ENCODE results near the gene NR1H3. TPM values are rescaled to one million over a fixed set of nuclear protein-coding genes. Genes with fewer than 3 reads are reported as not detected.
A peak's percentile ranks its signal among the peaks of the same experiment; 100 is the strongest.

Gene NR1H3
- total and polyA plus RNA-seq, 10 of the 15 experiments (the other 5 are each of a cell fraction or from before 2014, with no cell fraction given) = 2.6 to 8.9 (median 4.5) TPM

- TF ChIP-seq SIN3A (IDR thresholded peaks at IDR 0.05; ENCODE audit: low read depth, low read length) (0 out of 2 replicates have a peak, but pooled peaks have one; percentile 0), WRNIP1 (IDR thresholded peaks at IDR 0.05; ENCODE audit: borderline replicate concordance, low read depth, low read length) (no peak), ETV6 (conservative IDR thresholded peaks at IDR 0.05 in 1 of 2, IDR thresholded peaks at IDR 0.05 in 1 of 2; ENCODE audit: borderline replicate concordance in 1 of 2, low read depth in 1 of 2) (peak in 1 of 2 experiments; percentile 50; a peak in 1 of 4 replicates), GABPA (IDR thresholded peaks at IDR 0.05; ENCODE audit: low read depth) (peak; percentile 63; the same call in 1 of the 2 replicates), STAT3 (IDR thresholded peaks at IDR 0.05; ENCODE audit: low read depth, low read length) (no peak), EP300 (IDR thresholded peaks at IDR 0.05; ENCODE audit: borderline replicate concordance in 1 of 2, control insufficient read depth in 1 of 2, low read depth in 2 of 2, low read length in 2 of 2) (0 out of 4 replicates have a peak, but pooled peaks of 1 of the 2 experiments have one; percentile 18), NFYA (IDR thresholded peaks at IDR 0.05; ENCODE audit: borderline replicate concordance, low read depth, low read length) (no peak), SUZ12 (IDR thresholded peaks at IDR 0.05; ENCODE audit: unreplicated experiment) (no peak), CEBPB (IDR thresholded peaks at IDR 0.05; ENCODE audit: borderline replicate concordance in 1 of 2, low read depth in 2 of 2, low read length in 2 of 2) (no peak), ZNF687 (IDR thresholded peaks at IDR 0.05) (peak; percentile 28), NKRF (conservative IDR thresholded peaks at IDR 0.05) (no peak; the same call in 1 of the 2 replicates), MTA2 (IDR thresholded peaks at IDR 0.05; ENCODE audit: low read depth) (peak; percentile 25; the same call in 1 of the 2 replicates), IRF5 (IDR thresholded peaks at IDR 0.05; ENCODE audit: borderline replicate concordance) (no peak), KLF5 (IDR thresholded peaks at IDR 0.05; ENCODE audit: partially characterized antibody) (peak; percentile 97)
These were observed 11.4 kb downstream of the NR1H3 start (continued) for GRCh38 chr11:47269002-47269828.

Measured in GM12878 (cell line).